ENCODE measurements around the gene ITSN2.
A peak's percentile ranks its signal among the peaks of the same experiment; 100 is the strongest.
"Not testable (repeated sequence)": the region's sequence is repeated elsewhere in the genome, so short reads cannot be mapped to it uniquely, and the experiment has no call there.

ITSN2 gene

GRCh38 chr2:24362253-24362652, 1.9 kb upstream of the ITSN2 start:
- no peak for DNase-seq (ENCODE audit: low read depth)

DNA sequence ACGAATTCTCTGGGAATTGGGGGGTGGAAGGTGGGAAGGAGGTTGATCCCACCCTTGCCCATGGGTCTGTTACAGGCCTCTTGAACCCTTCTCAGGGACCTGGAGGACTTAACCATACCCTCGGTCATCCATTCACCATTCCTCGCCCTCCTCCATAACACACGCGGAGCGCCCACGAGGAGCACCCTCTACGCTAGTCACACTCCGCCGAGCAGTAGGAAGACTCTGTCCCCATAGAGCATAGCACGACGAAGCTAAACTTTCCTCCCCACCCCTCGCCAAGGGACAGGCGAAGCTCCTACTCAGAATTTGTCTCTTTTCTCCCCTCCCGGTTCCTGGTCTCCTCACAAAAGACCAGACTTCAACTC, 611 bp upstream of the ITSN2 start:
- DNase-seq (ENCODE audit: low read depth), result no peak

- DNase-seq (ENCODE audit: low read depth), result peak; percentile 27
Measured at GRCh38 chr2:24359129-24360049, 947 bp downstream of the ITSN2 start.

DNA sequence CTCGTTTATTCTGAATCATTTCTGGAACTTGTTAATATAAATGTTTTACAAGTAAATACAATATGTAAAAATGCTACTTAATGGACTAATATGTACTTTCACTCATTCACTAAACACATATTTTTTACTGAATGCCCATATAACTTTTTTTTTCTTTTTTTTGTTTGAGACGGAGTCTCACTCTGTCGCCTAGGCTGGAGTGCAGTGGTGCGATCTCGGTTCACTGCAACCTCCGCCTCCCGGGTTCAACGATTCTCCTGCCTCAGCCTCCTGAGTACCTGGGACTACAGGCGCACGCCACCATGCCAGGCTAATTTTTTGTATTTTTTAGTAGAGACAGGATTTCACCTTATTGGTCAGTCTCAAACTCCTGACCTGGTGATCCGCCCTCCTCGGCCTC, 2.6 kb downstream of the ITSN2 start:
- not testable (repeated sequence) for DNase-seq (ENCODE audit: low read depth)

GRCh38 chr2:24357115-24357514, 3.2 kb downstream of the ITSN2 start:
- DNase-seq (ENCODE audit: low read depth), result not testable (repeated sequence)

DNA sequence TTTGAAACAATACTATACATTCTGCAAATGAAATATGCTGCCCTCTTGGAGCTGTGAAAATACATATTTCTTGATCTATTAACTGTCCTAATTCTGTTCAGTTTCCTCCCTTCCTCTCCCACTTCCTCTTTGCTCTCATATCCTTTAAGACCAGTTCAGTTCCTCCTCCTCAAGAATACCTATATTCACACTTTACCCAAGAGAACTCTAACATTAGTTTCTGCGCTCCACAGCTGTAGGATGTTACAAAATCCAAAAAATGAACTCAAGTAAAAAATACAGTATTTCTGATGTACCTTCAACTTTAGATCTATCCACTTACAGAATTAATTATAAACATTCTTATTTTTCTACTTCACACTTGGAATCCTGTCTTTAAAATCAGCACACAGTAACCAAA, 5.4 kb downstream of the ITSN2 start:
- DNase-seq (ENCODE audit: low read depth), result no peak

DNA sequence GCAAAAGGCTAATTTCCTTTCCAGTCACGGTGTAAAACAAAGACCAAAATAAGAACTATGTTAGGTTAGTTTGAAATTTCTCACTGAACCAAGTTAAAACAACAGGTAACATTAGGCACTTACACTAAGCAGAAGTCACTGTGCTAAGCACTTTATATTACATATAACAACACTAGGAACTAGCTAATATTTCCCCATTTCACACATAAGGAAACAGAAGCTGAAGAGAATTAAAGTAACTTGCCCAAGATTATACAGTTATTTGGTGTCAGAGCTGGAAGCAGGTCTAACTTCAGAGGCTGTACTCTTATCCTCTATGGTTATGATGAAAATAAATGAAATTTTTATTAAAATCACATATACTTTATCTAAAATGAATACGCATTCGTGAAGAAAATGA, 5.9 kb downstream of the ITSN2 start:
- DNase-seq (ENCODE audit: low read depth), result no peak

GRCh38 chr2:24353973-24354372, 6.4 kb downstream of the ITSN2 start:
- no peak for DNase-seq (ENCODE audit: low read depth)

- no peak for DNase-seq (ENCODE audit: low read depth)
Measured at GRCh38 chr2:24353364-24353763, 7.0 kb downstream of the ITSN2 start.

GRCh38 chr2:24352664-24353063, 7.7 kb downstream of the ITSN2 start:
- no peak for DNase-seq (ENCODE audit: low read depth)

DNA sequence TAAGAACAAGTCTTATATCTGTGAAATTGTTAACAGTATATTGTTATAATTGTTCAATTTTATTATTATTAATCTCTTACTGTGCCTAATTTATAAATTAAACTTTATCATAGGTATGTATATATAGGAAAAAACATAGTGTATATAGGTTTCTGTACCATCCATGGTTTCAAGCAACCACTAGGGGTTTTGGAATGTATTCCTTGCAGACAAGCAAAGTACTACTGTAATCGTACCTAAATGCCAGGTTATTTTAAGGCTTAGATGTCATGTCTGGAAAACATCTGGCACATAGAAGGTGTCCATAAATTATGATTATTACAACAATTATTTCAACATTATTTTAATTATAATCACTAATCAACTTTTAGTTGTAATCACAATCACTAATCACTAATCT, 8.4 kb downstream of the ITSN2 start:
- DNase-seq (ENCODE audit: low read depth), result no peak

DNA sequence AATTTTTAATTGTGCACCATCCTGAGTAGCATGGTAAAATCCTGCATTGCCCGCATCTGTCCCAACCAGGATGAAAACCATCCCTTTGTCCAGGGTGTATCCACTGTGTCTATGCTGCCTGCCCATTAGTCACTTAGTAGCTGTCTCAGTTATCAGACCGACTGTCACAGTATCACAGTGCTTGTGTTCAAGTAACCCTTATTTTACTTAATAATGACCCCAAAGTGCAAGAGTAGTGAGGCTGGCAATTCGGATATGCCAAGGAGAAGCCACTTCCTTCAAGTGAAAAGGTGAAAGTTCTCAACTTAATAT, 8.8 kb downstream of the ITSN2 start:
- DNase-seq (ENCODE audit: low read depth), result no peak

DNA sequence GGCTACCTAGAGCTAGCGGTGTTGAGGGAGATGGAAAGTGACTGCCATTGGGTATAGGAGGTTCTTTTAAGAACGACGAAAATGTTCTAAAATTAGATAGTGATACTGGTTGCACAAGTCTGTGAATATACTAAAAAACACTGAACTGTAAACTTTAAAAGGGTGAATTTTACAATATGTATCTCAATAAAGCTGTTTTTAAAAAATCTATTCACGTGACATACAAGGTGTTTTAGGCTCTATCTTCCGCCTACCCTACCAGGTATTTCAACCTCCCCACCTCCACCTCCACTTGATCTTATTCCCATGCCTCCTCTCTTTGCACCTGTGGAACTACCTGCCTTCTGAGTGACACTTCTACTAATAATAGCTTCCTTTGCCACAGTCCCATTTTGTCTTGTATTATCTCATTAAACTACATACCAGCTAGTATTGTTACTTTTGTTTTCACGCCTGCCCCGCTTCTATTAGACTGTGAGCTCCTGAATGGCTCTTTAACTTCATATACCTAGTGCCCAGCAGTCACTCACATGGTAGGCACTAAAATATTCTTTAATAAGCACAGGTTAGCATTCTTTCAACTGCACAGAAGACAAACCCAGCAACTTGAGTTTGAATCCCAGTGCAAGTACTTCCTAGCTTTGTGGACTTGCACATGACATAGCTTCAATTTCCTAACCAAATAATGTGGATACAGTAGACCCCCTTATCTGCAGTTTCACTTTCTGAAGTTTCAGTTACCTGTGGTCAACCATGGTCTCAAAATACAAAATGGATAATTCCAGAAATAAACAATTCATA, 9.3 kb downstream of the ITSN2 start:
- no peak for DNase-seq (ENCODE audit: low read depth)

DNA sequence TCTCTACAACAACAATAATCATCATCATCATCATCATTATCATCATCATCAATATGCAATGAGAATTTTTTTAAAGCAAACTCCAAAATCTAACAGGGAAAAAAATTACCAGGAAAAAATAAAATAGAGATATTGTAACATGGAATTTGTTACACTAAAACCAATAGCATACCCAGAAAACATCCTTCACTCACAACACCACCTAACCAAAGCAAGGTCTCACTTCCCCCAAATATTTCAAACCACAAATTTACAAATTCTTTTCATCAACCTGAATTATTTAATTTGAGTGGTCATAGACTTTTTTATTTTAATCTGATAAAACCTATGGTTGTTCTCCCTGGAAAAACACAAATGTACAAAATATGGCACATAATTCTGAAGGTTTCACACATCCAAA, 11.2 kb downstream of the ITSN2 start:
- no peak for DNase-seq (ENCODE audit: low read depth)

- DNase-seq (ENCODE audit: low read depth), result no peak
Measured at GRCh38 chr2:24345937-24346336, 14.4 kb downstream of the ITSN2 start.

- no peak for DNase-seq (ENCODE audit: low read depth)
Measured at GRCh38 chr2:24343225-24343882, 17.0 kb downstream of the ITSN2 start.

DNA sequence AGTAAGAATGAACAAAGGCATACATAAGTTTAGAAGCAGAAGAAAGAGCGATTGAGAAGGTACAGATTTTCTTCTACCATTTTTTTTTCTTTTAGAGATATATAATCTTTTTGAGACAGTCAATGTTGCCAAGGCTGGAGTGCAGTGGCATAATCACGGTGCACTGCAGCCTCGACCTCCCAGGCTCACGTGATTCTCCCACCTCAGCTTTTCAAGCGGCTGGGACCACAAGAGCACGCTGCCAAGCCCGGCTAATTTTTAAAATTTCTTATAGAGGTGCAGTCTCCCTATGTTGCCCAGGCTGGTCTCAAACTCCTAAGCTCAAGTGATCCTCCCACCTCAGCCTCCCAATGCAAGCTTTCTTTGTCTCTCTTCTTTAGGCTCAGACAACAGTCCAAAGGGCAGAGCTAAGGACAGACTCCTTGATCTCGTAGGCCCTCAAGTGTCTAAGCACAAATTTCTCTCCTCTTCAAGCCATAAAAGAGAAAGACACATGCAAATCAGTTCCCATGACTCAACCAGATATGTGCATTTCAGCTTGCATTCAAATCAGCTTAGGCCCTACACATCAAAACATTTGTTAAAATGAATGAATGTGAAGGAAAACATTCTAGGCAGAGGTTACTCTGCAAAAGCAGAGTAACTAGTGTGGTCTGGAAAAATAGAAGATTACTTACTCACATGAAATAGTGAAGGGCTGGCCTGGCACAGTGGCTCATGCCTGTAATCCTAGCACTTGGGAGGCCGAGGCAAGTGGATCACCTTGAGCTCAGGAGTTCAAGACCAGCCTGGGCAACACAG, 18.0 kb downstream of the ITSN2 start:
- no peak for DNase-seq (ENCODE audit: low read depth)

GRCh38 chr2:24339856-24340262, 20.5 kb downstream of the ITSN2 start:
- DNase-seq (ENCODE audit: low read depth), result no peak

DNA sequence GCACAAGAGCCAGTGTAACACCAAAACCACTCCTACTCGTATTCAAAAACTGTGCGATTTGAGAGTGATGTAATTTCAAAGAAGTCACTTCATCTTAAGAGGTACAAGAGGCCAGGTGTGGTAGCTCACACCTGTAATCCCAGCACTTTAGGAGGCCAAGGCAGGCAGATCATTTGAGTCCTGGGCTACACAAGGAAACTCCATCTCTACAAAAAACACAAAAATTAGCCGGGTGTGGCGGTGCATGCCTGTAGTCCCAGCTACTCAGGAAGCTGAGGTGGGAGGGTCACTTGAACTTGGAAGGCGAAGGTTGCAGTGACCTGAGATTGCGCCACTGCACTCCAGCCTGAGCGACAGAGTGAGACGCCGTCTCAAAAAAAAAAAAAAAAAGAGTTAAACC, 21.2 kb downstream of the ITSN2 start:
- DNase-seq (ENCODE audit: low read depth), result not testable (repeated sequence)

DNA sequence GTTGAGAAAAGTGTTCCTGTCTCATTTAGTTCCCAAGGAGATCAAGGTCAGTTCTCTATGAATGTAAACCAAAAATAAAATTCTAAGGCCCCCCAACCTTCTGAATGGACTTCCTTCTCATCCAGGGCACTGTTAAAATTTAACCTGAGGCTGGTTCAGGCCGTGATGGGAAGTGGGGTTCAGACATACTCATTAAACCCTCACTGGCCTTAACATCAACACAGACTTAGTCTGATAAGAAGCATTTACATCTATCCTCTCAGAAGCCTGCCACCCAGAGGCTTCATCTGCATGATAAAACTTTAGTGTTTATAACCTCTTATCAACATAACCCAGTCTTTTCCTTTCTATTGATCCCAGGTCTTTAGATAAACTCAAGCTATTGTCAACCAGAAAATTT, 22.4 kb downstream of the ITSN2 start:
- no peak for DNase-seq (ENCODE audit: low read depth)

GRCh38 chr2:24336811-24337210, 23.5 kb downstream of the ITSN2 start:
- DNase-seq (ENCODE audit: low read depth), result no peak

GRCh38 chr2:24334245-24334633, 26.1 kb downstream of the ITSN2 start:
- DNase-seq (ENCODE audit: low read depth), result no peak
